Tibial artery (tissue), 4 donors: Measurements from ENCODE around the gene BCAR1.
"Not testable (repeated sequence)": the region's sequence is repeated elsewhere in the genome, so short reads cannot be mapped to it uniquely, and the experiment has no call there.

Source experiments
- DNase-seq, 2 donors: peaks; one replicate each; pipeline ENCODE4 v3.0.0-alpha.2; 2019
- H3K27ac ChIP-seq, 2 donors: fragments of 200-600 bp; sonication (generic) in 1 of 2; 1 replicate in 1 of 2; 2 replicates in 1 of 2; pipeline ENCODE4 v1.5.1; 2018 to 2019; ENCODE audit warnings: mild to moderate bottlenecking in 1 of 2
- H3K27me3 ChIP-seq, 2 donors: fragments of 200-600 bp; sonication (generic) in 1 of 2; one replicate each; pipeline versions ENCODE4 v1.5.1 to v1.6.0; 2016 to 2019
- H3K36me3 ChIP-seq, 3 donors: fragments of 200-600 bp; sonication (generic) in 2 of 3; one replicate each; pipeline ENCODE4 v1.5.1; 2016 to 2019; ENCODE audit warnings: mild to moderate bottlenecking in 2 of 3
- H3K4me1 ChIP-seq, 4 donors: fragments of 200-600 bp; sonication (generic) in 2 of 4; 1 replicate in 3 of 4; 2 replicates in 1 of 4; pipeline ENCODE4 v1.5.1; 2016 to 2019
- H3K4me3 ChIP-seq, 2 donors: fragments of 200-600 bp; sonication (generic) in 1 of 2; 1 replicate in 1 of 2; 2 replicates in 1 of 2; pipeline ENCODE4 v1.5.1; 2018 to 2019; ENCODE audit warnings: mild to moderate bottlenecking in 2 of 2
- H3K9me3 ChIP-seq, 3 donors: fragments of 200-600 bp; sonication (generic) in 1 of 3; one replicate each; pipeline ENCODE4 v1.5.1; 2016 to 2019
- intact Hi-C: fragments of 100-400 bp; cut with DNase I; formaldehyde crosslinking; loops from one replicate; pipeline ENCODE4 v1.15.0; 2023; ENCODE audit warnings: low total_unique reads
- TF ChIP-seq, protein P1 (sequence below), 2 experiments: fragments of 200-600 bp in 1 of 2; fragments of 450-650 bp in 1 of 2; IDR thresholded peaks; one replicate each; pipeline ENCODE4 v1.5.1; 2017 to 2019; ENCODE audit warnings: antibody characterized with exemption in 2 of 2, mild to moderate bottlenecking in 1 of 2, moderate library complexity in 1 of 2

Gene BCAR1

DNA sequence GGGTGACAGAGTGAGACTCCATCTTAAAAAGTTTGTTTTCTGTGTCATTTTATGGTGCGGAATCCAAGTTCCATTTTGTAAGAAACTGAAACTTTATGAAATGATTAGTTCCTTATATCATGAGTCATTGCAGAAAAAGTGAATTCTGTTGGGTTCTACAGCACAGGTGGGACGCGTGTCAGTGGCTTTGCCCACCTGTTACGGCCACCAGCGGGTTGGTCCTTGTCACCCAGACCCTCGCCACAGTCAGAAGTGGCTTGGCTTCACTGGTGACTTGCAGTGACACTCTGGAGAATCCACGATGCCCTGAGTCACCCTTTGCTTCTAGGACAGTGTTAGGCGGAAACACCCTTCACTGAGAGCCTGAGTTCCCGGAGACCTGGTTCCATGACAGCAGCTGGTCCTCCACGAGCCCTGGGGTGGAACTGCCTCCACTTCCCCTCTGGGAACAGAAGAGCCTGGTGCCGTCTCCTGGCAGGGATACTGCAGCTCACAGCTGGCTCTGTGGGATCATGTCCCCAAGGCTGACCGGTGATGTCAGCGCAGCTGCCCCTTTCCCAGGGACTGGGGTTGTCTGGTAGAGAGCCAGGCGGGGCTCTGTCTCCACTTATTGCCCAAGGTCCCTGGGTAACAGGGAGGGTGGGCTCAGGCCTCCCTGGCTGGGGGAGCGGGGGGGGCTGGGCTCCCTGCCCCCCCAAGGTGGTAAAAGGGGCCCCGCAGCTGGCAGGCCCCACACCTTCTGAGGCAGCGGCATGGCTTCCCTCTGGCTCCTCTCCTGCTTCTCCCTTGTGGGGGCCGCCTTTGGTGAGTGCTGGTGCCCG is 33.0 kb downstream of the BCAR1 start, which contains the start of gene CTRB1:
TSS of gene CTRB1 (plus strand) at position 733 of the 821 bp plus-strand sequence. CDS start at position 753, 20 bp downstream.
- no peaks in the 10 kb centered on the region for H3K9me3 ChIP-seq
- H3K27ac ChIP-seq, result no peak within 1 kb of the TSS
- intact Hi-C loops, result no loop called here
- DNase-seq, result no peak
- H3K36me3 ChIP-seq, result no peaks in the 10 kb centered on the region
- H3K4me1 ChIP-seq, result peaks cover 0 to 7% (median 0%) of the 10 kb centered on the region in 4 donors
- TF ChIP-seq, protein P1, sequence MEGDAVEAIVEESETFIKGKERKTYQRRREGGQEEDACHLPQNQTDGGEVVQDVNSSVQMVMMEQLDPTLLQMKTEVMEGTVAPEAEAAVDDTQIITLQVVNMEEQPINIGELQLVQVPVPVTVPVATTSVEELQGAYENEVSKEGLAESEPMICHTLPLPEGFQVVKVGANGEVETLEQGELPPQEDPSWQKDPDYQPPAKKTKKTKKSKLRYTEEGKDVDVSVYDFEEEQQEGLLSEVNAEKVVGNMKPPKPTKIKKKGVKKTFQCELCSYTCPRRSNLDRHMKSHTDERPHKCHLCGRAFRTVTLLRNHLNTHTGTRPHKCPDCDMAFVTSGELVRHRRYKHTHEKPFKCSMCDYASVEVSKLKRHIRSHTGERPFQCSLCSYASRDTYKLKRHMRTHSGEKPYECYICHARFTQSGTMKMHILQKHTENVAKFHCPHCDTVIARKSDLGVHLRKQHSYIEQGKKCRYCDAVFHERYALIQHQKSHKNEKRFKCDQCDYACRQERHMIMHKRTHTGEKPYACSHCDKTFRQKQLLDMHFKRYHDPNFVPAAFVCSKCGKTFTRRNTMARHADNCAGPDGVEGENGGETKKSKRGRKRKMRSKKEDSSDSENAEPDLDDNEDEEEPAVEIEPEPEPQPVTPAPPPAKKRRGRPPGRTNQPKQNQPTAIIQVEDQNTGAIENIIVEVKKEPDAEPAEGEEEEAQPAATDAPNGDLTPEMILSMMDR (IDR thresholded peaks at IDR 0.05), result no peak
- H3K4me3 ChIP-seq, result no peak within 1 kb of the TSS
- H3K27me3 ChIP-seq, result no peaks in the 10 kb centered on the region

DNA sequence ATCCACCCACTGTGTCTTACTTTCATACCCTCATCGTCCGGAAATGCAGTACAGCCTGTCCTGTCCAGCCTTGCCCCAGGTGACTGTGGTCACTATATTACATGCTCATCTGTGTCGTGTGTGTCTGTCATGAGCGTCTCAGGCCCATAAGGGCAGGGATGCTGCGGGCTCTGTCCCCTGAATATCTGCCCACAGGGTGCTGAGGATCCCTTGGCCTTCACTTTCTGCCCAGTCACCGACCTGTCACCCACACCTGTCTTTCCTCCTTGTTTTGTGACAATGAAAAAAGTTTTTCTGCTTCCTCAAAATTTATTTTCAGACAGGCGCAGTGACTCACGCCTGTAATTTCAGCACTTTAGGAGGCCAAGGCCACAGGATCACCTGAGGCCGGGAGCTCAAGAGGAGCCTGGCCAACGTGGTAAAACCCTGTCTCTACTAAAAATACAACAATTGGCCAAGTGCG is 34.0 kb downstream of the BCAR1 start:
- Histone ChIP-seq H3K27ac (no peak overlapping the region), H3K9me3 (no peaks in the 10 kb centered on the region), H3K4me1 (peaks cover 0 to 7% (median 0%) of the 10 kb centered on the region in 4 donors), H3K4me3 (no peak overlapping the region), H3K27me3 (no peaks in the 10 kb centered on the region), H3K36me3 (no peaks in the 10 kb centered on the region)
- intact Hi-C loops, result no loop called here
- TF ChIP-seq, protein P1 (IDR thresholded peaks at IDR 0.05), result no peak
- no peak for DNase-seq

DNA sequence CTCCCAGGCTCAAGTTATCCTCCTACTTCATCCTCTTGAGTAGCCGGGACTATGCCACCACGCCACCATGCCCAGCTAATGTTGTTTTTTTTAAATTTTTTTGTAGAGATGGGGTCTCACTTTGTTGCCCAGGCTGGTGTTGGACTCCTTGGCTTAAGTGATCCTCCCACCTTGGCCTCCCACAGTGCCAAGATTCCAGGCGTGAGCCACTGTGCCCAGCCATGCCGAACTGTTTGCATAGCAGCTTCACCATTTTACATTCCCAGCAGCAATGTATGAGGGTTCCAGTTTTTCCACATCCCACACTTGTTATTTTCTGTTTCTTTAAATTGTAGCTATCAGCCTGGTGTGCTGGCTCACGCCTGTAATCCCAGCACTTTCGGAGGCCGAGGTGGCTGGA is 34.8 kb downstream of the BCAR1 start:
- no peak for DNase-seq
- TF ChIP-seq, protein P1 (IDR thresholded peaks at IDR 0.05), result no peak
- Histone ChIP-seq H3K27ac (no peak overlapping the region), H3K27me3 (no peaks in the 10 kb centered on the region), H3K36me3 (no peaks in the 10 kb centered on the region), H3K9me3 (no peaks in the 10 kb centered on the region), H3K4me3 (no peak overlapping the region), H3K4me1 (peaks cover 0 to 7% (median 0%) of the 10 kb centered on the region in 4 donors)
- intact Hi-C loops, result no loop called here

DNA sequence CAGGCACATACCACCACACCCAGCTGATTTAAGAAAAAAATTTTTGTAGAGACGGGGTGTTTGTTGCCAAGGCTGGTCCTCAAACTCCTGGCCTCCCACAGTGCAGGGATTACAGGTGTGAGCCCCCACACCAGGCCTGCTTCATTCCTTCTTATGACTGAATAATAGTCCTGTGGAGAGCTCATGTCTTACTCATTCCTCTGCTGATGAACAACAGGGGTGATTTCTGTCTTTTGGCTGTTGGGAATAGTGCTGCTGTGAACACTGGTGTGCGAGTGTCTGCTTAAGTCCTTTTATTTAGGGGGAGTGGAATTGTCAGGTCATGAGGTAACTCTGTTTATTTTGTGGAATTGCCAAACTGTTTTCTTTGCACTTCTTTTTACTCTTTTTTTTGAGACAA is 35.3 kb downstream of the BCAR1 start:
- TF ChIP-seq, protein P1 (IDR thresholded peaks at IDR 0.05), result no peak
- intact Hi-C loops, result no loop called here
- Histone ChIP-seq H3K27ac (no peak overlapping the region), H3K27me3 (no peaks in the 10 kb centered on the region), H3K9me3 (no peaks in the 10 kb centered on the region), H3K4me3 (no peak overlapping the region), H3K4me1 (peaks cover 0 to 7% (median 0%) of the 10 kb centered on the region in 4 donors), H3K36me3 (no peaks in the 10 kb centered on the region)
- no peak for DNase-seq

DNA sequence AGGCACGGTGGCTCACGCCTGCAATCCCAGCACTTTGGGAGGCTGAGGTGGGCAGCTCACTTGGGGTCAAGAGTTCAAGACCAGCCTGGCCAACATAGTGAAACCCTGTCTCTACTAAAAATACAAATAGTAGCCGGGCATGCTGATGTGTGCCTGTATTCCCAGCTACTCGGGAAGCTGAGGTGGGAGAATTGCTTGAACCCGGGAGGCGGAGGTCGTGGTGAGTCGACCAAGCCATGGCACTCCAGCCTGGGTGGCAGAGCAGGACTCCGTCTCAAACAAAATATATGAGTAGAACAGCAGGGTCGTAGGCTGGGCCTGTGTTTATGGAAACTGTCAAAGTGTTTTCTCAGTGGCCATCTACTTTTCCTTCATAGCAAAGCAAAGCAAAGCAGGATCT is 40.1 kb downstream of the BCAR1 start:
- H3K27me3 ChIP-seq, H3K4me1 ChIP-seq, intact Hi-C loops, H3K27ac ChIP-seq, DNase-seq, H3K4me3 ChIP-seq, H3K36me3 ChIP-seq, H3K9me3 ChIP-seq: not testable (repeated sequence)

DNA sequence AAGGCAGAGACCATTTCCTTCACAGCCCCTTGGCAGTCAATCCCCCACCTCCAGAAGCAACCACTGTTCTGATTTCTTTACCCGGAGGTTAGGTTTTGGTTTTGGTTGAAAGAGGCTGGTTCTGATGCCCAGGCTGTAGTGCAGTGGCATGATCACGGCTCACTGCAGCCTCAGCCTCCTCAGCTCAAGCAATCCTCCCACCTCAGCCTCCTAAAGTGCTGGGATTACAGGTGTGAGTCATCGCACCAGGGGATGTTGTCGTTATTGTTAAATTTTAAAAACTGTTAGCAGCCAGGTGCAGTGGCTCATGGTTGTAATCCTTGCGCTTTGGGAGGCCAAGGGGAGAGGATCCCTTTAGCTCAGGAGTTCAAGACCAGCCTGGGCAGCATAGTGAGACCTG is 41.5 kb downstream of the BCAR1 start:
- no peak overlapping the region for H3K4me3 ChIP-seq
- H3K27ac ChIP-seq, result no peak overlapping the region
- H3K9me3 ChIP-seq, result no peaks in the 10 kb centered on the region
- TF ChIP-seq, protein P1 (IDR thresholded peaks at IDR 0.05), result no peak
- intact Hi-C loops, result no loop called here
- no peak for DNase-seq
- no peaks in the 10 kb centered on the region for H3K27me3 ChIP-seq
- H3K4me1 ChIP-seq, result no peaks in the 10 kb centered on the region
- H3K36me3 ChIP-seq, result no peaks in the 10 kb centered on the region

DNA sequence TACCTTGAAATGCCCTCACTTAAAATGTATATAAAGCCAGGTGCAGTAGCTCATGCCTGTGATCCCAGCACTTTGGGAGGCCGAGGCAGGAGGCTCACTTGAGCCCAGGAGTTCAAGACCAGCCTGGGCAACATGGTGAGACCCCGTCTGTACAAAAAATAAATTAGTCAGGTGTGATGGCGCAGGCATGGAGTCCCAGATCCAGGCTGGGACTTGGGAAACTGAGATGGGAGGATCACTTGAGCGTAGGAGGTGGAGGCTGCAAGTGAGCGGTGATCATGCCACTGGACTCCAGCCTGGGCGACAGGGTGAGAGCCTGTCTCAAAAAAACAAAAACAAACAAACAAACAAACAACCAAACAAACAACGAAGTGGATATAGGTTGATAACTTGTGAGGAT is 41.9 kb downstream of the BCAR1 start:
- H3K27me3 ChIP-seq, DNase-seq, intact Hi-C loops, H3K4me1 ChIP-seq, H3K4me3 ChIP-seq, H3K36me3 ChIP-seq, H3K27ac ChIP-seq, H3K9me3 ChIP-seq: not testable (repeated sequence)
